ENCODE measurements around the gene OR5B12.
"Not testable (repeated sequence)": the region's sequence is repeated elsewhere in the genome, so short reads cannot be mapped to it uniquely, and the experiment has no call there.

Gene OR5B12

GRCh38 chr11:58442136-58442535, at the start of gene OR5B12:
Gene OR5B12, minus strand, starts transcription at chr11:58442236. Its CDS starts 2,085 bp downstream, at chr11:58440151.
- DNase-seq, result no peak

GRCh38 chr11:58490827-58491226, 48.8 kb upstream of the OR5B12 start:
- no peak for DNase-seq

GRCh38 chr11:58487170-58487569, 45.1 kb upstream of the OR5B12 start:
- DNase-seq, result no peak

GRCh38 chr11:58485961-58486360, 43.9 kb upstream of the OR5B12 start:
- no peak for DNase-seq

GRCh38 chr11:58471892-58472291, 29.9 kb upstream of the OR5B12 start:
- DNase-seq, result no peak

- no peak for DNase-seq
These were observed 24.3 kb upstream of the OR5B12 start for GRCh38 chr11:58466293-58466692.

- DNase-seq, result no peak
These were observed 23.7 kb upstream of the OR5B12 start for GRCh38 chr11:58465690-58466089.

GRCh38 chr11:58451585-58451984, 9.5 kb upstream of the OR5B12 start:
- DNase-seq, result no peak

- DNase-seq, result no peak
These were observed 4.3 kb upstream of the OR5B12 start for GRCh38 chr11:58446294-58446693.

- DNase-seq, result no peak
These were observed 2.3 kb upstream of the OR5B12 start for GRCh38 chr11:58444300-58444699.

- DNase-seq, result no peak
These were observed 3.5 kb downstream of the OR5B12 start for GRCh38 chr11:58438486-58438885.

- no peak for DNase-seq
These were observed 7.8 kb downstream of the OR5B12 start for GRCh38 chr11:58434217-58434616.

- no peak for DNase-seq
These were observed 8.3 kb downstream of the OR5B12 start for GRCh38 chr11:58433638-58434203.

- no peak for DNase-seq
These were observed 12.8 kb downstream of the OR5B12 start for GRCh38 chr11:58429273-58429672.

- no peak for DNase-seq
These were observed 14.0 kb downstream of the OR5B12 start, which contains the start of gene OR5B2 for GRCh38 chr11:58428021-58428420. Gene OR5B2, minus strand, starts transcription at chr11:58428121. Its CDS starts 4,860 bp downstream, at chr11:58423261.

- no peak for DNase-seq
These were observed 35.3 kb downstream of the OR5B12 start, which contains the start of gene OR5B3 for GRCh38 chr11:58406774-58407173. Gene OR5B3, minus strand, starts transcription at chr11:58406874. Its CDS starts 3,465 bp downstream, at chr11:58403409.

- DNase-seq, result not testable (repeated sequence)
These were observed 42.4 kb downstream of the OR5B12 start for GRCh38 chr11:58399622-58400021.

GRCh38 chr11:58395581-58395980, 46.5 kb downstream of the OR5B12 start:
- DNase-seq, result no peak

GRCh38 chr11:58394195-58394594, 47.8 kb downstream of the OR5B12 start:
- no peak for DNase-seq

- DNase-seq, result no peak
These were observed 49.3 kb downstream of the OR5B12 start for GRCh38 chr11:58392746-58393145.

- DNase-seq, result no peak
These were observed 50.2 kb downstream of the OR5B12 start for GRCh38 chr11:58391879-58392278.

GRCh38 chr11:58390551-58391063, 51.4 kb downstream of the OR5B12 start:
- DNase-seq, result no peak
